Neural cell (in vitro differentiated cells): Measurements from ENCODE around the gene LDLRAD4.

Experiments
- EZH2 ChIP-seq: fragments of 200-600, 300-800 bp; shearing (Covaris generic), sonication (generic); IDR thresholded peaks from 2 replicates; pipeline ENCODE4 v1.6.1; 2014; ENCODE audit warnings: antibody characterized with exemption, low read length, borderline replicate concordance, mild to moderate bottlenecking; ENCODE audit not compliant: insufficient read depth, poor library complexity, severe bottlenecking
- POLR2AphosphoS5 ChIP-seq: IDR thresholded peaks from 2 replicates; pipeline ENCODE4 v1.6.1; 2012
- TF ChIP-seq, protein P1 (sequence below): fragments of 450-650 bp; IDR thresholded peaks from 2 replicates; pipeline ENCODE4 v1.5.1; 2014; ENCODE audit warnings: antibody characterized with exemption, mild to moderate bottlenecking, moderate library complexity; ENCODE audit not compliant: poor library complexity, severe bottlenecking

DNA sequence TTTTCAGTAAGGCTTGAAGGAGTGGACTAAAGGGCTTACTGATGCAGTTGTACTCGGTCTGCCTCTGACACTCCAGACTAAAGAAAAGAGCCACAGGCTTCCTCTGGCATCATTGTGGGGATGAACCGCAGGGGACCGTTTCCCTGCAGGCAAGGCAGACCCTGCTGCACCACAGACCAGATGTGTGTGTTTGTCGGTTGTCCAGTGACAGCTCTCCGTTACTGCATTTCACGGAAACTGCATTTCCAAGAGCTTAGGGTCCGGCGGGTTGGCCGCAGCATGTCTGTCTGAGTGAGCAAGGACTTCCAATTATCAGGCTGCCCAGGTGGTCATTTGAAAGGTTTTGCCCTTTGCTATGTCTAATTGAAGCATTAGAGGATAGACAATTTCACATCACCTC, 409.7 kb downstream of the LDLRAD4 start:
- TF ChIP-seq POLR2AphosphoS5 (no peak), EZH2 (no peak)
- TF ChIP-seq, protein P1, sequence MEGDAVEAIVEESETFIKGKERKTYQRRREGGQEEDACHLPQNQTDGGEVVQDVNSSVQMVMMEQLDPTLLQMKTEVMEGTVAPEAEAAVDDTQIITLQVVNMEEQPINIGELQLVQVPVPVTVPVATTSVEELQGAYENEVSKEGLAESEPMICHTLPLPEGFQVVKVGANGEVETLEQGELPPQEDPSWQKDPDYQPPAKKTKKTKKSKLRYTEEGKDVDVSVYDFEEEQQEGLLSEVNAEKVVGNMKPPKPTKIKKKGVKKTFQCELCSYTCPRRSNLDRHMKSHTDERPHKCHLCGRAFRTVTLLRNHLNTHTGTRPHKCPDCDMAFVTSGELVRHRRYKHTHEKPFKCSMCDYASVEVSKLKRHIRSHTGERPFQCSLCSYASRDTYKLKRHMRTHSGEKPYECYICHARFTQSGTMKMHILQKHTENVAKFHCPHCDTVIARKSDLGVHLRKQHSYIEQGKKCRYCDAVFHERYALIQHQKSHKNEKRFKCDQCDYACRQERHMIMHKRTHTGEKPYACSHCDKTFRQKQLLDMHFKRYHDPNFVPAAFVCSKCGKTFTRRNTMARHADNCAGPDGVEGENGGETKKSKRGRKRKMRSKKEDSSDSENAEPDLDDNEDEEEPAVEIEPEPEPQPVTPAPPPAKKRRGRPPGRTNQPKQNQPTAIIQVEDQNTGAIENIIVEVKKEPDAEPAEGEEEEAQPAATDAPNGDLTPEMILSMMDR = no peak
